ENCODE measurements around the gene CD244.

Gene CD244

GRCh38 chr1:160846281-160846680 is 16.4 kb downstream of the CD244 start:
- Histone ChIP-seq H3K9me3 (ENCODE audit: insufficient read depth, low read length) (no peaks in the 10 kb centered on the region), H3K4me1 (ENCODE audit: insufficient read depth, insufficient read length) (no peaks in the 10 kb centered on the region), H3K4me3 (ENCODE audit: insufficient read length, low read depth) (no peak overlapping the region), H3K36me3 (ENCODE audit: insufficient read depth, insufficient read length, low read length) (no peaks in the 10 kb centered on the region), H3K9ac (ENCODE audit: insufficient read length, low read depth) (no peak overlapping the region), H3K27me3 (ENCODE audit: insufficient read depth, insufficient read length) (no peaks in the 10 kb centered on the region)
- no peak for TF ChIP-seq ZNF274 (IDR thresholded peaks at IDR 0.05; ENCODE audit: low read depth, low read length)
- TF ChIP-seq SUZ12 (IDR thresholded peaks at IDR 0.05; ENCODE audit: extremely low read depth, insufficient read depth, insufficient read length): no peak
- TF ChIP-seq YY1 (IDR thresholded peaks at IDR 0.05; ENCODE audit: insufficient read depth, insufficient read length): no peak
- no peak for DNase-seq (ENCODE audit: low read depth, low spot score)

GRCh38 chr1:160844447-160845232 is 18.0 kb downstream of the CD244 start:
- no peak for TF ChIP-seq YY1 (IDR thresholded peaks at IDR 0.05; ENCODE audit: insufficient read depth, insufficient read length)
- no peak for TF ChIP-seq ZNF274 (IDR thresholded peaks at IDR 0.05; ENCODE audit: low read depth, low read length)
- no peak for TF ChIP-seq SUZ12 (IDR thresholded peaks at IDR 0.05; ENCODE audit: extremely low read depth, insufficient read depth, insufficient read length)
- no peak overlapping the region for H3K9ac ChIP-seq (ENCODE audit: insufficient read length, low read depth)
- no peaks in the 10 kb centered on the region for H3K4me1 ChIP-seq (ENCODE audit: insufficient read depth, insufficient read length)
- no peak overlapping the region for H3K4me3 ChIP-seq (ENCODE audit: insufficient read length, low read depth)
- H3K36me3 ChIP-seq (ENCODE audit: insufficient read depth, insufficient read length, low read length): no peaks in the 10 kb centered on the region
- no peaks in the 10 kb centered on the region for H3K9me3 ChIP-seq (ENCODE audit: insufficient read depth, low read length)
- no peaks in the 10 kb centered on the region for H3K27me3 ChIP-seq (ENCODE audit: insufficient read depth, insufficient read length)
- DNase-seq (ENCODE audit: low read depth, low spot score): no peak

- Histone ChIP-seq H3K4me1 (ENCODE audit: insufficient read depth, insufficient read length) (peaks cover 4% of the 10 kb centered on the region), H3K36me3 (ENCODE audit: insufficient read depth, insufficient read length, low read length) (no peaks in the 10 kb centered on the region), H3K9ac (ENCODE audit: insufficient read length, low read depth) (no peak overlapping the region), H3K4me3 (ENCODE audit: insufficient read length, low read depth) (no peak overlapping the region), H3K27me3 (ENCODE audit: insufficient read depth, insufficient read length) (peaks cover 2% of the 10 kb centered on the region), H3K9me3 (ENCODE audit: insufficient read depth, low read length) (no peaks in the 10 kb centered on the region)
- no peak for DNase-seq (ENCODE audit: low read depth, low spot score)
- TF ChIP-seq SUZ12 (IDR thresholded peaks at IDR 0.05; ENCODE audit: extremely low read depth, insufficient read depth, insufficient read length): no peak
- TF ChIP-seq YY1 (IDR thresholded peaks at IDR 0.05; ENCODE audit: insufficient read depth, insufficient read length): no peak
- no peak for TF ChIP-seq ZNF274 (IDR thresholded peaks at IDR 0.05; ENCODE audit: low read depth, low read length)
Observed at GRCh38 chr1:160841079-160841478, 21.6 kb downstream of the CD244 start.

GRCh38 chr1:160839746-160840145 is 22.9 kb downstream of the CD244 start:
- peaks cover 4% of the 10 kb centered on the region for H3K4me1 ChIP-seq (ENCODE audit: insufficient read depth, insufficient read length)
- peaks cover 2% of the 10 kb centered on the region for H3K27me3 ChIP-seq (ENCODE audit: insufficient read depth, insufficient read length)
- no peak for TF ChIP-seq YY1 (IDR thresholded peaks at IDR 0.05; ENCODE audit: insufficient read depth, insufficient read length)
- no peak for TF ChIP-seq SUZ12 (IDR thresholded peaks at IDR 0.05; ENCODE audit: extremely low read depth, insufficient read depth, insufficient read length)
- no peak for TF ChIP-seq ZNF274 (IDR thresholded peaks at IDR 0.05; ENCODE audit: low read depth, low read length)
- H3K4me3 ChIP-seq (ENCODE audit: insufficient read length, low read depth): no peak overlapping the region
- no peaks in the 10 kb centered on the region for H3K9me3 ChIP-seq (ENCODE audit: insufficient read depth, low read length)
- no peaks in the 10 kb centered on the region for H3K36me3 ChIP-seq (ENCODE audit: insufficient read depth, insufficient read length, low read length)
- H3K9ac ChIP-seq (ENCODE audit: insufficient read length, low read depth): no peak overlapping the region
- no peak for DNase-seq (ENCODE audit: low read depth, low spot score)

- peaks cover 4% of the 10 kb centered on the region for H3K4me1 ChIP-seq (ENCODE audit: insufficient read depth, insufficient read length)
- no peaks in the 10 kb centered on the region for H3K36me3 ChIP-seq (ENCODE audit: insufficient read depth, insufficient read length, low read length)
- TF ChIP-seq ZNF274 (IDR thresholded peaks at IDR 0.05; ENCODE audit: low read depth, low read length) (no peak), YY1 (IDR thresholded peaks at IDR 0.05; ENCODE audit: insufficient read depth, insufficient read length) (no peak), SUZ12 (IDR thresholded peaks at IDR 0.05; ENCODE audit: extremely low read depth, insufficient read depth, insufficient read length) (no peak)
- no peak for DNase-seq (ENCODE audit: low read depth, low spot score)
- H3K27me3 ChIP-seq (ENCODE audit: insufficient read depth, insufficient read length): peaks cover 2% of the 10 kb centered on the region
- no peaks in the 10 kb centered on the region for H3K9me3 ChIP-seq (ENCODE audit: insufficient read depth, low read length)
- no peak overlapping the region for H3K4me3 ChIP-seq (ENCODE audit: insufficient read length, low read depth)
- no peak overlapping the region for H3K9ac ChIP-seq (ENCODE audit: insufficient read length, low read depth)
Observed at GRCh38 chr1:160838888-160839287, 23.8 kb downstream of the CD244 start.

- Histone ChIP-seq H3K9ac (ENCODE audit: insufficient read length, low read depth) (no peak overlapping the region), H3K36me3 (ENCODE audit: insufficient read depth, insufficient read length, low read length) (no peaks in the 10 kb centered on the region), H3K9me3 (ENCODE audit: insufficient read depth, low read length) (no peaks in the 10 kb centered on the region), H3K4me1 (ENCODE audit: insufficient read depth, insufficient read length) (peaks cover 4% of the 10 kb centered on the region), H3K27me3 (ENCODE audit: insufficient read depth, insufficient read length) (peaks cover 2% of the 10 kb centered on the region), H3K4me3 (ENCODE audit: insufficient read length, low read depth) (no peak overlapping the region)
- peak; percentile 33 for DNase-seq (ENCODE audit: low read depth, low spot score)
- TF ChIP-seq SUZ12 (IDR thresholded peaks at IDR 0.05; ENCODE audit: extremely low read depth, insufficient read depth, insufficient read length): no peak
- no peak for TF ChIP-seq ZNF274 (IDR thresholded peaks at IDR 0.05; ENCODE audit: low read depth, low read length)
- no peak for TF ChIP-seq YY1 (IDR thresholded peaks at IDR 0.05; ENCODE audit: insufficient read depth, insufficient read length)
Observed at GRCh38 chr1:160837558-160838205, 25.0 kb downstream of the CD244 start.

GRCh38 chr1:160836981-160837557 is 25.6 kb downstream of the CD244 start:
- no peaks in the 10 kb centered on the region for H3K9me3 ChIP-seq (ENCODE audit: insufficient read depth, low read length)
- H3K4me3 ChIP-seq (ENCODE audit: insufficient read length, low read depth): no peak overlapping the region
- no peak overlapping the region for H3K9ac ChIP-seq (ENCODE audit: insufficient read length, low read depth)
- H3K36me3 ChIP-seq (ENCODE audit: insufficient read depth, insufficient read length, low read length): no peaks in the 10 kb centered on the region
- peaks cover 2% of the 10 kb centered on the region for H3K27me3 ChIP-seq (ENCODE audit: insufficient read depth, insufficient read length)
- H3K4me1 ChIP-seq (ENCODE audit: insufficient read depth, insufficient read length): peaks cover 4% of the 10 kb centered on the region
- DNase-seq (ENCODE audit: low read depth, low spot score): no peak
- TF ChIP-seq SUZ12 (IDR thresholded peaks at IDR 0.05; ENCODE audit: extremely low read depth, insufficient read depth, insufficient read length) (no peak), ZNF274 (IDR thresholded peaks at IDR 0.05; ENCODE audit: low read depth, low read length) (no peak), YY1 (IDR thresholded peaks at IDR 0.05; ENCODE audit: insufficient read depth, insufficient read length) (no peak)

All from NT2/D1 (cell line).